Left hindlimb (tissue), 1 donor: ENCODE data around the gene CRAMP1.
"Not testable (repeated sequence)": the region's sequence is repeated elsewhere in the genome, so short reads cannot be mapped to it uniquely, and the experiment has no call there.

Experiments used
- DNase-seq: peaks from one replicate; pipeline ENCODE4 v3.0.0-alpha.2; 2018

The CRAMP1 gene

DNA sequence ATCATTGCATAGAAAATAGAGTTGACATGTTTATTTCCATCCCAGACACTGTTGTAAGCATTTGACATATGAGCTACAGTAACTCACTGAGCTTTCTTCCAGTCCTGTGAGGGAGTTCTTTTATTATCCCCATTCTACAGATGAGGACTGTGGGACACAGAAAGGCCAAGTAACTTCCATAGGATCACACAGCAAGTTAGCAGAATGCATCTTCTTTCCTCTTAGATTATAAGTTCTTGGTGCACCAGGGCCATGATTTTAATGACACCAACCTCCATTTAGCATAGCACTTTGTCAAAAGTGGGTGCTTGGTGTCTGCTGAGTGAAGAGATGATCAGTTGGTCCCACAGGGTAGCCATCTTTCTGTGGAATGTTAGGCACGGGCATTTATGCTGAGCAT is 78.7 kb downstream of the CRAMP1 start:
- no peak for DNase-seq

DNA sequence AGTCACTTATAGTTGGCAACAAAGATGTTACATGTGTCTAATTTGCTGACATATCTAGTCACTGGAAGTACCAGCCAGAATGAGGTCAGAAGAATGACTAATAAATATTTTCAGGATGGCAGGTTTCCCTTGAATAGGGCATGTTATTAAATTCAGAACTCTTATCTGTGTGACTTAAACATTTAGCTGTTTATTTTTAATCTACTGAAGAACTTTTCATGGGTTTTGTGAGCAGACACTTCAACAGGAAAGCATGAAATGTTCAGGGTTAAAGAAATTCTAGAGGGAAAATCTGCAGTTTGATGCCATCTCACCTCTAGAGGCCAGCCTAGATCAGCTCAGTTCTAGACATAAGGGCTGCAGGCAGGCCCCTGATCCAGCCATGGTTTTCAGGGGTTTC is 79.1 kb downstream of the CRAMP1 start:
- DNase-seq: no peak

DNA sequence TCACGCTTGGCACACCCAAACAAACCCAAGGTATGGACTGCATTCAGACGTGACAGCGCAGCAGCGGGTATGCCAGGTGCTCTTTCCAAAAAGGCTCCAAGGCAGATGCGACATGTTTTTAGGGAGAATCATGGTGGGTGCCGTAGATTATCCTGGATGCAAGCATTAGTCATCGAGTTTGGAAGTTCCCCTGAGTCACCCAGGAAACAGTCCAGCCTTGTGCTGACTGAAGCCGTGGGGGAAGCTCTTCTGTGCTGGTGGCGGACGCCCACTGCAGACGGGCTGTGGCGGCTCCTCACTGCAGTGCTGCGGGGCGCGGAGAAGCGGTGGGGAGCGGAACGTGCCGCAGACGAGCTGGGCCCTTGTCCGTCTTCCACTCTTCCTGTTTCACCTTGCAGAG is 79.8 kb downstream of the CRAMP1 start:
- no peak for DNase-seq

DNA sequence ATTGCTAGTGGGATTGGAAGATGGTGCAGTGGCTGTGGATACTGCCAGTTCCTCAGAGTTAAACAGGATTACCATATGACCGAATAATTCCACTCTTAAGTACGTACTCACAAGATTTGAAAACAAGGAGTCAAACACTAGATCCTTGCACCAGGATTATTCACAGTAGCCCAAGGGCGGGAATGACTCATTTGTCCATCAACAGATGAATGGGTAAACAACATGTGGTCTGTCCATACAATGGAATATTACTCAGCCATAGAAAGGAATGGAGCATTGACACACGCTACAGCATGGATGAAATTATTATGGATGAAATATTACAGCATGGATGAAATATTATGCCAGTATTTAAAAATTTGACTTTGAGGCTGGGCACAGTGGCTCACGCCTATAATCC is 84.7 kb downstream of the CRAMP1 start:
- no peak for DNase-seq

DNA sequence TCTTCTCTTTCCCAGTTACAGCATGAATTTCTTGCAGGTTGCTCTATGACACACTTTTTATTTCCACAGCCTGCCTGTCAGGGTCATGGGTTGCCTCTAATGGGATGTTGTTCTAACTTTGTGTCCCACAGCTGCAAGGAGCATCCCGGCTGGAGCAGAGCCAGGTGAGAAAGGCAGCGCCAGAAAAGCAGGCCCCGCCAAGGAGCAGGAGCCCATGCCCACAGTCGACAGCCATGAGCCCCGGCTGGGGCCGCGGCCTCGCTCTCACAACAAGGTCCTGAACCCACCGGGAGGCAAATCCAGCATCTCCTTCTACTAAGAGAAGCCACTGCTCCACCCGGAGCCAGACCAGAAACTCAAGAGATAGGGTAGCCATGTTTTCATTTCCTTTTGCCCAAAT is 86.5 kb downstream of the CRAMP1 start:
- no peak for DNase-seq

DNA sequence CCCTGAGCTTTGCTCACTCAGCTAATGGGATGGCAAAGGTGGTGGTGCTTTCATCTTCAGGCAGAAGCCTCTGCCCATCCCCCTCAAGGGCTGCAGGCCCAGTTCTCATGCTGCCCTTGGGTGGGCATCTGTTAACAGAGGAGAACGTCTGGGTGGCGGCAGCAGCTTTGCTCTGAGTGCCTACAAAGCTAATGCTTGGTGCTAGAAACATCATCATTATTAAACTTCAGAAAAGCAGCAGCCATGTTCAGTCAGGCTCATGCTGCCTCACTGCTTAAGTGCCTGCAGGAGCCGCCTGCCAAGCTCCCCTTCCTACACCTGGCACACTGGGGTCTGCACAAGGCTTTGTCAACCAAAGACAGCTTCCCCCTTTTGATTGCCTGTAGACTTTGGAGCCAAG is 88.1 kb downstream of the CRAMP1 start:
- DNase-seq: no peak

DNA sequence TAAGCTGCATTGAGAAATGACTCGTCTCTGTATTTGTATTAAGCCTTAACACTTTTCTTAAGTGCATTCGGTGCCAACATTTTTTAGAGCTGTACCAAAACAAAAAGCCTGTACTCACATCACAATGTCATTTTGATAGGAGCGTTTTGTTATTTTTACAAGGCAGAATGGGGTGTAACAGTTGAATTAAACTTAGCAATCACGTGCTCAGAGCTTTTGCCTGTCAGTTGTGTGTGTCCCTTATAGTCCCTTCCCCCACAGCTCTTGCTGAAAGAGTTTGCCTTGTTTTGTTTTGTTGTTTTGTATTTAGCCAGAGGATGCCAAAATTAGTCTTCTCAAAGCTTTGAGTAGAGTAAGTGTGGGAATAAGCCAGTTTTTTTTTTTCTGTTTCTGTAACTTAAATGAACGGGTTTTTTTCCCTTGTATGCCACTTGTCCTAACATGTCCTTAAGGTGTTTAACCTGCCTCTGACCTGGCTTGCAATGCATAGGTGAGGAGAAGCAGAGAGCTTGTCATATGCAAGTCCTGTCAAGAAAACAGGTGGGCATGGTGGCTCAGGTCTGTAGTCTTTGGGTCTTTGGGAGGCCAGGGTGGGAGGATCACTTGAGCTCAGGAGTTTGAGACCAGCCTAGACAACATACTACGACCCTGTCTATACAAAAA is 89.2 kb downstream of the CRAMP1 start:
- no peak for DNase-seq

DNA sequence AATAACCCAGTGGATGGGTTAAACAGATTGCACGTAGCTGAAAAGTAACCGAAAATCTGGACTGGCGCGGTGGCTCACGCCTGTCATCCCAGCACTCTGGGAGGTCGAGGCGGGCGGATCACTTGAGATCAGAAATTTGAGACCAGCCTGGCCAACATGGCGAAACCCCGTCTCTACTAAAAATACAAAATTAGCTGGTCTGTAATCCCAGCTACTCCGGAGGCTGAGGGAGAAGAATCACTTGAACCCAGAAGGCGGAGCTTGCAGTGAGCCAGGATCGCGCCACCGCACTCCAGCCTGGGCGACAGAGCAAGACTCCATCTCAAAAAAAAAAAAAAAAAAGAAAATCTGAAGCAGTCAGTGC is 93.1 kb downstream of the CRAMP1 start:
- DNase-seq: peak; percentile 56

DNA sequence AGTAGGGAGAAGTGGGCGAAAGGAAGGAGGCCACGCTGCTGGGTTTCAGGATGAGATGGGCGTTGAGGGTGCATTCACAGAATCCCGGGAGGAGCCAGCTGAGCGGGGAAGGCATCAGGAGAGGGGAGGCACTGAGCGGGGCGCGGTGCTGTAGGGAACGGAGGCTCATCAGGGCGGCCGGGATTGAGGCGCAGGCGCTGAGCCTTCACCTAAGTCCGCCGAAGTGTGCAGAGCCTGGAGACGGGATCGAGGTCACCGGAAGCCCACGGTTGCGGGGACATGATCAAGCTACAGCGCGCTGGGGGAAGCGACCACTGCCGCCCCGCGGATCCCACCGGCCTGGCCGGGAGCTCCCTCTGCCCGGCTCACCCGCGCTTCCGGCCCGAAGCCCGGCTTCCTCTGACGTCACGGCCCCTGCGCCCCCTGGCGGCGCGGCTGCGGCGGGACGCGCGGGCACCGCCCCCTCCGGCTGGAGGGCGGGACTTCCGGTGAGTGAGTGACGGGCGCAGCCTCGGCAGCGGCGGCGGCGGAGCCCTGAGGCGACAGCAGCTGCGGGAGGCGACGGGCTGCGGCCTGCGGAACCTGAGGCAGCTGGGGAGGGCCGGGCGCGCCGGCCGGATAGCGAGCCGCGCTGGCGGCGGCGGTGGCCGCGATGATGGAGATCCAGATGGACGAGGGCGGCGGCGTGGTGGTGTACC is 93.7 kb downstream of the CRAMP1 start, which contains the start of gene MAPK8IP3:
TSS of gene MAPK8IP3 (plus strand) at position 508 of the 698 bp plus-strand sequence. CDS start at position 653, 145 bp downstream.
- peak; percentile 95 for DNase-seq

DNA sequence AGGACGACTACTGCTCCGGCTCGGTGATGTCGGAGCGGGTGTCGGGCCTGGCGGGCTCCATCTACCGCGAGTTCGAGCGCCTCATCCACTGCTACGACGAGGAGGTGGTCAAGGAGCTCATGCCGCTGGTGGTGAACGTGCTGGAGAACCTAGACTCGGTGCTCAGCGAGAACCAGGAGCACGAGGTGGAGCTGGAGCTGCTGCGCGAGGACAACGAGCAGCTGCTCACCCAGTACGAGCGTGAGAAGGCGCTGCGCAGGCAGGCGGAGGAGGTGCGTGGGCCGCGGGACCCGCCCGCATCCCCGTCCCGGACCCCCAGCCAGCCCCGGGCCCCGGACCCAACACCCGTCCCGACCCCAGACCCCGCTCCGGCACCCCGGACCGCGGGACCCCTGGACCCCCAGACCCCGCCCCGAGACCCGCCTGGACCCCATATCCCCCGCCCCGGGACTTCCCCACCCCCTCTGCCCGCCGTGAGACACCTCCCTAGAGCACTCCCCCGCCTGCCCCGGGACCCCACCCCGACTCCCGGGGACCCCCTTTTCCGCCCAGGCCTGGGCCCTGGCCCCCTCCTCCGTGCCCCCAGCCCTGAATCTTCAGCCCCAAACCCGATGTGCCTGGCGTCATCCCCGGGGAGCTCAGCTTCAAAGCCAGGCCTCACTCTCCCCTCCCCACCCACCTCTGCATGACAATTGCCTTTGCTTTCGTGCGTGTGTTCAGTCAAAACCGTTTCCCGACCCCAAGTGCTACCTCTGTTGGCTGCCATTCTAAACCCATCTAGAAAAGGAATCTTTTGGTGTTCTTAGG is 94.4 kb downstream of the CRAMP1 start:
- peak; percentile 52 for DNase-seq

DNA sequence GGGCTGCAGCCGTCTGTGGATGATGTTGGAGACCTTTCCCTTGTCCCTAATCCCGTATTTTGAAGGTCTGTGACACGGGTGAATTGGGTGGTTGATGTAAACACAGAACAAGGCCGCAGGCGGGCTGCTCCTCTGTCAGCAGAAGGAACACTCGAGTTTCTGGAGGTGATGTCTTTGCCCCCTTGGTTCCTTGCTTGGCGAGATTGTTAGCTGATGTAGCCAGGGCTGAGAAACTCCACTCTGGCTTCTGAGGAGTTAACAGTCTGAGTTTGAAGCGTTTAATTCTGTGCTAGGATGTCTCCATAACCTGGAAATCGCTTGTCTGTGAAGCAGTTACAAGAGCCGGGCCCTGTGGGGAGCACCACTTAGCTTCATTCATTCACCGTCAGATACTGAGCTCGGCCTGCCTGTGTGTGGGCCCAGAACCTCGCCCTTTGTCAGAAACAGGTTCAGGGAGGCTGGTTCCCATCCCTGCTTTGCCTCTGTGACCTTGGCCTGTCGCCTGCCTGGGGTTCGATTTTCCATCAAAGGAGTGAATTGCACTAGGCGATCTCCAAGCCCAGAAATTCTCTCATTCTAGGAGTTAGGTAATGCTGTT is 95.1 kb downstream of the CRAMP1 start:
- no peak for DNase-seq

DNA sequence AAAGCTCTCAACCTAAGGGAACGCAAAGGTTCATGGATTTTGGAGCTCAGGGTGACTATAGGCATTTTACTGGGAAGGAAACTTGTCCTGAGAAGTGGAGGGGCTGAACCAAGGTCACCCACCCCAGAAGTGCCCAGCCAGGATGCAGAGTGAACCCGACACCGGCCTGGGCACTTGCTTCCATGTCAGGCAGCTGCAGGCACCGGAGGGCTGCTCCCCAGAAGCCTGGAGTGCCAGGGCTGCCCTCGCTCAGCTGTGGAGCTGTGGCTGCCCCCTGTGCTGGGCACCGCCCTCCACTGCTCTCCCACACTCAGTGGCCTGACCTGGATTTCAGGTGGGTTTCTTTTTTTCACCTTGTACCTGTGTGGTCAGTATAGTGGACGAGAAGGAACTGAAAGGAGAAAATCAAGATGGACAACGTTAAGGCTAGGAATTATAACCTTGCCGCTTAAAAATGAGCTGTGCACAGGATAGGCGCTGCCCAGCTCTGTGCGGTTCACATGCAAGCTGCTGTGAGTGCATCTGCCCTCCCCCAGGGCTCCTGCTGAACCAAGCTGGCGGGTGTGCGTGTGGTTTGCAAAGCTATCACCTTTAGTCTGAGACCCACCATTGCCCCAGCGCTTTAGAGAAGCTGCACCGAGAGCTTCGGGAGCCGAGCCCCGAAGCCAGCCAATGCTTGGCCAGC is 96.1 kb downstream of the CRAMP1 start:
- no peak for DNase-seq

DNA sequence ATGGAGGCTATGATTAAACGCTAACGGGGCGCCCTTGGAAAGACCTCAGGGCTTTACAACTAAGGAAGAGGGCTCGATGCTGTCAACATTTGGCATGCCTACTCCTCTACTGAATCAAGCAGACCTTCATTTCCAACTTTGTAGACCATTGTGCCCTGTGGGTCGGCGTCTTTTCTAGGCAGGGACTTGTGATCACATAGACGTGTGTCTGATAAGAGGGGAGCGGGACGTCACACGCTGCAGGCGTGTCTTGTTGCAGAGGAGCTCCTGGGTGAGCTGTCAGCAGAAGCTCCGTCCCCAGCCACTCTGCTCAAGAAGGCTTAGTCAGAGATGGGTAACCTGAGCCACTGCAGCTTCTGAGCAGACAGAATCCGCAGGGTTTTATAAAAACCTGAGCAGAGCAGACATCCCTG is 96.6 kb downstream of the CRAMP1 start:
- DNase-seq: no peak

DNA sequence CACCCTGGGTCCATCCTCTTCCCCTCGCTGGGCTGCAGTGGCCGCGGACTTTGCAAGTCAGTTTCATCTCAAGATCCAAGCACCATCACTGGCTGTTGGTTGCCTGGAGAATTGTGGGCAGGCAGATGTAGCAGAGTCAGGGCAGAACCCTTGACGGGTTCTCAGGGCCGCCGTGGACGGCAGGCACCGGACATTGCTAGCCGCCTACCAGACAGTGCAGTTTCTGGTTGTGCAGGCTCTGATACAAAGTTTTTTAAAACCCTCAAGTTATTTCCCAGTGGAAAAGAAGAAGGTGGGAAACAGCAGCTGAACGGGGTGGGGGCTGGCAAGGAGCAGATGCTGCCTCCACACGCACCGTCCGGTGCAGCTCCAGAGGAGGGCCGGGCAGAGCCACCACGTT is 97.2 kb downstream of the CRAMP1 start:
- no peak for DNase-seq

DNA sequence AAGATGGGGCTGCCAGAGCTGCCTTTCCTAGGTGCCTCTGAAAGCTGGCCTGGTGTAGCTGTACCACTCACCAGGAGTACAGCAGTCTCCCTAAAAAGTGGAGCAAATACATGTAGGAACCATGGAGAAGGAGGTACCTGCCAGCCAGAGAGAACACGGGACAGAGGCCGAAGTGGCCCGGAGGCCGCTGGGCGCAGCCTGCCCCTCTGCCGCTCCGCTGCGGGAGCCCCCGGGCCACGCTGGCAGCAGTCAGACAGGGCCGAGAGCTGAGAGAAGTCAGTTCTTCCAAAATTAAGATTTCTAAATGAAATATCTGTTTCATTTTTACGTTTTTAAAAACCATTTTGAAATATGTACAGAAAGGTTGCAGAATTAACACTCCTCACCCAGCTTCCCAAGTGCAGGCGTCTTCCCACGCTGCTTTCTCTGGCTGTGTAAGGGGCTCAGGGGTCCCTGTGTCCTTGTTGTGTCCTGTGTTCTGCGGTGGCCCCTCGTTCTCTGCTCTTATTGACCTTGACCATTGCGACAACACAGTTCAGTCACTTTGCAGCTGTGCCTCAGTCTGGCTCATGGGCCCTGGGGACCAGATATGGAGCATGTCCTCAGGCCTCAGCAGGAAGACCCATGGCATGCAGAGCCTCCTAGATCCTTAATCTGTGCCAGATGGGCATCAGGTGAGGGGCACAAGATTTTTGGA is 98.8 kb downstream of the CRAMP1 start:
- DNase-seq: no peak

DNA sequence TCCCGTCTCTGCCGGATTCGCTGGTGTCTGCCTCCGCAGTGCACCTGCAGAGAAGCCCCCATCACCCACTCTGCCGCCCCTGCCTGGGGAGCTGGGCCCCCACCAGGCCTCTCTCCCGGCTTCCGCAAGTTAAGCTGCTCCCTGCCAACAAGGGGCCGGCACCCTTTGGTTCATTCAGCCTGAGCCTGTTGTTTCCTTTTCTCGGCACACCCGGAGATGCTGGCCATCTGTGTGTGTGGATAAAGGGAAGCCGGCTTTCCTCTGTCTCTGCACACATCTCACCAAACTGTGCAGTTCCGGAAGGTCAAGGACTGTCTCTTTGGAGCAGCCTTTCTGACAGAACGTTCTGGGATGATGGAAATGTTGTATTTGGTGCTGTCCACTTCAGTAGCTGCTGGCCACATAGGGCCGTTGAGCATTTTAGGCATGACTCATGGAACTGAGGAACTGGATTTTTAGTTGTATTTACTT is 100.7 kb downstream of the CRAMP1 start:
- DNase-seq: no peak

DNA sequence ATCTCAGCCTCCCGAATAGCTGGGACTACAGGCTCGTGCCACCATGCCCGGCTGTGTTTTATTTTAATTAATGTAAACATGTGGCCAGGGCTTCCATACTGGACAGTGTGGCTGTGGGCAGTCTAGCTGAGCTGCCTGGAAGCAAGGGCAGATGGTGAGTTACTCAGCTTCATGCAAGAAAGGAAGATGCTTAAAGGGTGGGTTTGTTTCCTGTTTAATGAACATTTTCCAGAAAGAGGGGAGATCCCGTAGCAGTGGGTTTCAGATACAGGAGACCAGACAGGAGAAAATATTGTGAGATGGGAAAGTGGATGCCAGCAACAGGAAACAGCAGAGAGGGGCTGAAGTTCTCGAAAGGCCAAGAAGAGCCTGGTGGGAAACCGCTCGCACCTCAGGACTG is 101.2 kb downstream of the CRAMP1 start:
- DNase-seq: no peak

DNA sequence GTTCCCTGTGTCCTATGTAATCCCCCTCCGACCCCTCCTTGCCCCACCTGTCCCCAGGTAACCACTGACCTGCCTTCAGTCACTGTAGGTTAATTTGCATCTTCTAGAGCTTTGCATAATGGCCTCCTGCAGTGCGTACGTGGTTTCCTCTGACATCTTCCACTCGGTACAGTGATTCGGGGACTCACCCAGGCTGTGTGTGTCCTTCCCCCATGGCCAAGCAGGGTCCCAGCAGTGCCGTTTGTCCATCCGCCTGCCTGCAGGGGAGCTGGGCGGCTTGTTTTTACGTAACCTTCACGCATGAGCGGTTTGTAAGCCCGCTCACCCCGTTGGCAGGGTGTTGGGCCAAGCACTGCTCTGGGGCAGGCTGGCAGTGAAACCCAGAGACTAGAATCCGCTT is 101.8 kb downstream of the CRAMP1 start:
- DNase-seq: no peak

DNA sequence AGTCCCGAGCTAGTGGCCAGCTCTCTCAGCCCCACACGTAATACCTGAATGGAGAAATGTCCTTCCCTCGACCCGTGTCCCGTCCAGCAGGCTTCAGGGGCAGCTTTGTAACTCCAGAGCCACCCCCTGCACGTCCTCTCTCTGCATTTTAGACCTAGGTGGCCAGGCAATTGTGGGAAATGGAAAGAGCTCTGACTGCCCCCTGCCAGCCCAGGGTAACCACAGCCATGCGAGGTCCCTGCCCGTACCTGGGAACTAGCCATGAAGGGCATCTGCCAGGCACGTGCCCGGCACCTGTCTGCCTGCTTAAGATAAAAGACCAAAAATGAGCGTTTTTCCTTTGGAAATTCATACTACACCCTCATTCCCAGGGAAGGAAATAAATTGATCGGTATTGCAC is 103.1 kb downstream of the CRAMP1 start:
- DNase-seq: no peak

DNA sequence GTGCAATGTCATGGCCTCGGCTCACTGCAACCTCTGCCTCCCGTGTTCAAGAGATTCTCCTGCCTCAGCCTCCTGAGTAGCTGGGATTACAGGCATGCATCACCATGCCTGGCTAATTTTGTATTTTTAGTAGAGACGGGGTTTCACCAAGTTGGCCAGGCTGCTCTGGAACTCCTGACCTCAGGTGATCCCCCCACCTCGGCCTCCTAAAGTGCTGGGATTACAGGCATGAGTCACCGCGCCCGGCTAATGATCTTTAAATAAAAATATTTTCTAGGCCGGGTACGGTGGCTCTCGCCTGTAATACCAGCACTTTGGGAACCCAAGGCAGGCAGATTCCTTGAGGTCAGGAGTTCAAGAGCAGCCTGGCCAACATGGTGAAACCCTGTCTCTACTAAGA is 106.1 kb downstream of the CRAMP1 start:
- DNase-seq: not testable (repeated sequence)

DNA sequence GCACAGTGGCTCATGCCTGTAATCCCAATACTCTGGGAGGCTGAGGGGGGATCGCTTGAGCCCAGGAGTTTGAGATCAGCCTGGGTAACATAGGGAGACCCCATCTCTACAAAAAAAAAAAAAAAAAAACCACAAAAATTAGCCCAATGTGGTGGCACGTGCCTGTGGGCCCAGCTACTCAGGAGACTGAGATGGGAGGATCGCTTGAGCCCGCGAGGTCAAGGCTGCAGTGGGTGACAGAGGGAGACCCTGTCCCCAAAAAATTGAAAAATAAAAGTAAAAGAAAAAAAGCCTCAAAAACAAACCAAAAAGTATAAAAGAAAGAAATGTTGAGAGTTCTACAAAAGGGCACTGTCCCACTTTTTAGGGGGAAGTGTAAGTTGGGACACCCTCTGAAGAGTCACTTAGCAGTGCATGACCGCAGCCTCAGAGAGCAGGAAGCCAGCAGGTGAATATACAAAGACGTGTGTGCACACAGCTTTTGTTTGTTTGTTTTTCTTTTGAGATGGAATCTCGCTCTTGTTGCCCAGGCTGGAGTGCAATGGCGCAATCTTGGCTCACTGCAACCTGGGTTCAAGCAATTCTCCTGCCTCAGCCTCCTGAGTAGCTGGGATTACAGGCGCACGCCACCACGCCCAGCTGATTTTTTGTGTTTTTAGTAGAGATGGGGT is 107.5 kb downstream of the CRAMP1 start:
- not testable (repeated sequence) for DNase-seq

DNA sequence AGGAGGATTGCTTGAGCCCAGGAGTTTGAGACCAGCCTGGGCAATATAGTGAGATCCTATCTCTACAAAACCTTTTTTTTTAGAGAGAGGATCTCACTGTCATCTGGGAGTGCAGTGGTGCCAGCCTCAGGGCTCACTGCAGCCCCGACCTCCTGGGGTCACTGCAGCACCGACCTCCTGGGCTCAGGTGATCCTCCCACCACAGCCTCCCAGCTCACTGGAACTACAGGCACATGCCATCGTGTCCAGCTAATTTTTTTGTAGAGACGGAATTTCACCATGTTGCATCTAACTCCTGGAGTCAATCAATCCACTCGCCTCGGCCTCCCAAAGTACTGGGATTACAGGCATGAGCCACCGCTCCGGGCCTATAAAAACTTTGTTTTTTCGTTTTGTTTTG is 109.2 kb downstream of the CRAMP1 start:
- no peak for DNase-seq
